ENCODE measurements around the gene RHOB. TPM values are rescaled to one million over a fixed set of nuclear protein-coding genes. Genes with fewer than 3 reads are reported as not detected.
A peak's percentile ranks its signal among the peaks of the same experiment; 100 is the strongest.

Gene RHOB
- total RNA-seq, 2 experiments from 2014 or later = 25.9 to 26.6 TPM

DNA sequence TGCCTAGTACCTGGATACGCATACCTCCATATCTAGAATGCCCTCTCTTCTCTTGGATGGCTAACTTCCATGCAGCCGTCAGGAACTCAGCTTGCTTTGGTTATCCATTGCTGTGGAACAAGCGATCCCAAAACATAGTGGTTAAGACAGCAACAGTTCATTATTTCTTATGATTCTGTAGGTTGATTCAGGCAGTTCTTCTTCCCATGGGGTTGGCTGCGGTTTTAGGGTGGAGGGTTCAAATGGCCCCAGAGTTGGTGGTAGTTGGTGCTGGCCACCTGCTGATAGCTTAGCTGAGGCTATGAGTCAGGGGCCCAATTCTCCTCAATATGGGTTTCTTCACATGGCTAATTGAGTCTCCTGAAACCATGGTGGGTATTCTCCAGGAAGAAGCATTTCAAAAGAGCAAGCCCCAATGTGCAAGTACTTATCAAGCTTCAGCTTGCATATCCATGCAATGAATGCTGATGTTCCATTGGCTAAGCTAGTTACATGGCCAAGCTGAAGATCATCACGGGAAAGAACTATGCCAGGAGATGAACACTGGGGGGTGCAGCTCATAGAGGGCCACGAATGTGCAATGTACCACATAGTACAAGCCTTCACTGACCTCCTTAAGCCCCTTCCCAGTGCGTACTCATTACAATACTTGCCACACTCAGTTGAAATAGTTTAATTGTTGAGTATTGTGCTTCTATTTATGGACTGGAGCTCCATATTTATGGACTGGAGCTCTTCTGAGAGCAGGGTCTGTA is 10.0 kb upstream of the RHOB start:
- H3K27me3 Mint-ChIP-seq = peaks cover 27% of the 10 kb centered on the region
- no peak overlapping the region for H3K27ac ChIP-seq (ENCODE audit: low read depth in 1 of 2, low read length in 2 of 2)
- DNase-seq (no peak), ATAC-seq (ENCODE audit: poor library complexity) (no peak)
- TF ChIP-seq, protein P1, sequence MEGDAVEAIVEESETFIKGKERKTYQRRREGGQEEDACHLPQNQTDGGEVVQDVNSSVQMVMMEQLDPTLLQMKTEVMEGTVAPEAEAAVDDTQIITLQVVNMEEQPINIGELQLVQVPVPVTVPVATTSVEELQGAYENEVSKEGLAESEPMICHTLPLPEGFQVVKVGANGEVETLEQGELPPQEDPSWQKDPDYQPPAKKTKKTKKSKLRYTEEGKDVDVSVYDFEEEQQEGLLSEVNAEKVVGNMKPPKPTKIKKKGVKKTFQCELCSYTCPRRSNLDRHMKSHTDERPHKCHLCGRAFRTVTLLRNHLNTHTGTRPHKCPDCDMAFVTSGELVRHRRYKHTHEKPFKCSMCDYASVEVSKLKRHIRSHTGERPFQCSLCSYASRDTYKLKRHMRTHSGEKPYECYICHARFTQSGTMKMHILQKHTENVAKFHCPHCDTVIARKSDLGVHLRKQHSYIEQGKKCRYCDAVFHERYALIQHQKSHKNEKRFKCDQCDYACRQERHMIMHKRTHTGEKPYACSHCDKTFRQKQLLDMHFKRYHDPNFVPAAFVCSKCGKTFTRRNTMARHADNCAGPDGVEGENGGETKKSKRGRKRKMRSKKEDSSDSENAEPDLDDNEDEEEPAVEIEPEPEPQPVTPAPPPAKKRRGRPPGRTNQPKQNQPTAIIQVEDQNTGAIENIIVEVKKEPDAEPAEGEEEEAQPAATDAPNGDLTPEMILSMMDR (IDR thresholded peaks at IDR 0.05) = no peak
- H3K4me3 ChIP-seq (ENCODE audit: low read length) = no peak overlapping the region
- H3K27ac Mint-ChIP-seq = no peak overlapping the region
- intact Hi-C loops (cut with DNase I, micrococcal nuclease) = no loop called here
- H3K9me3 Mint-ChIP-seq = no peaks in the 10 kb centered on the region
- no peak overlapping the region for H3K4me3 Mint-ChIP-seq
- H3K27me3 ChIP-seq (ENCODE audit: control insufficient read depth in 1 of 2, insufficient read depth in 2 of 2, low read length in 2 of 2) = peaks cover 0 to 3% of the 10 kb centered on the region in 2 experiments
- no peaks in the 10 kb centered on the region for H3K4me1 ChIP-seq (ENCODE audit: insufficient read depth, low read length)
- no peaks in the 10 kb centered on the region for H3K4me1 Mint-ChIP-seq (ENCODE audit: low read depth)
- no peaks in the 10 kb centered on the region for H3K36me3 Mint-ChIP-seq (ENCODE audit: low read depth)
- CTCF ChIA-PET = no interaction called here
- no peaks in the 10 kb centered on the region for H3K36me3 ChIP-seq (ENCODE audit: insufficient read depth, low read length)
- no peaks in the 10 kb centered on the region for H3K9me3 ChIP-seq (ENCODE audit: control insufficient read depth in 1 of 2, insufficient read depth in 1 of 2, low read length in 2 of 2)
- POLR2A ChIA-PET = no interaction called here

DNA sequence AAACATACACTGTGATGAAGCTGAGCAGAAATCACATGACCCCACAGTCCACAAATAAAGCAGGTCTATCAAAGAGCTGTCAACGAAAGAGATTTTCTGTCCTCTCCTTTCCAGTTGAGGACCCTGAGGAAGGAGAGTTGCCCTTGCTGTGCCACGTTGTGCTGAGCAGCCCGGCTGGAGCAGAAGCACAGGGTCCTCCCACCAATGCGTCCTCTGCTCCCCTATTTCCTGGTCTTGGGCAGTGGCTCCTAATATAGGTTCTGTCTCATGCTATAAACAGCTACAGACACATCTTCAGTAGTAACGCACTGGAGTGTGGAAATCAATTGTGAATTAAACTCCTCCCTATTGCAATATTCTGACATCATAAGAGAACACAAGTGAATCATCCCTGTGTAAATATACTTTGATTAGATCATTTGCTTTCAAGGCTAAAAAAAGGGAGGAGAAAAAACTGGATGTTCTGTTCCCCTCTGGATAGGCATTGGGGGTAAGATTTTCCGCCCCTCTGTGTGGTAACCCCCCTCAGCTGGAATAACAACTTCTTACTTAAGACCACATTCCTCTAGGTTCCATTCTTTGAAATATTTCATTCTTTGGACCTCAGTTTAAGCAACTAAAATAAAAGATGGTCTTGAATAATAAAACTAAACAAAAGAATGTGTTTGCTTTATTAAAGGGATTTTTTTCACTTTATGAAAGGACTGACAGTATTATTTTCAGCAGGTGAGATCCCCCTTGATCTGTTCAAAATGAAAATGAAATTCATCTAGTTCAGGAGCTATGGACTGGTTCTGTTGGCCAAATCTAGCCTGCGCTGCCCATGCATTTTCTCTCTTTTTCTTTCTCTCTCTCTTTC is 8.3 kb upstream of the RHOB start:
- no peaks in the 10 kb centered on the region for H3K4me1 Mint-ChIP-seq (ENCODE audit: low read depth)
- Histone ChIP-seq H3K36me3 (ENCODE audit: insufficient read depth, low read length) (no peaks in the 10 kb centered on the region), H3K27me3 (ENCODE audit: control insufficient read depth in 1 of 2, insufficient read depth in 2 of 2, low read length in 2 of 2) (peaks cover 0 to 3% of the 10 kb centered on the region in 2 experiments), H3K4me1 (ENCODE audit: insufficient read depth, low read length) (no peaks in the 10 kb centered on the region), H3K27ac (ENCODE audit: low read depth in 1 of 2, low read length in 2 of 2) (no peak overlapping the region), H3K4me3 (ENCODE audit: low read length) (no peak overlapping the region), H3K9me3 (ENCODE audit: control insufficient read depth in 1 of 2, insufficient read depth in 1 of 2, low read length in 2 of 2) (no peaks in the 10 kb centered on the region)
- no peak overlapping the region for H3K4me3 Mint-ChIP-seq
- no peaks in the 10 kb centered on the region for H3K36me3 Mint-ChIP-seq (ENCODE audit: low read depth)
- no peaks in the 10 kb centered on the region for H3K9me3 Mint-ChIP-seq
- intact Hi-C loops (cut with DNase I, micrococcal nuclease) = no loop called here
- DNase-seq (peak in 2 of 14 experiments; percentile 29 to 39), ATAC-seq (ENCODE audit: poor library complexity) (no peak)
- peaks cover 31% of the 10 kb centered on the region for H3K27me3 Mint-ChIP-seq
- TF ChIP-seq, protein P1 (IDR thresholded peaks at IDR 0.05) = no peak
- ChIA-PET CTCF (no interaction called here), POLR2A (no interaction called here)
- H3K27ac Mint-ChIP-seq = no peak overlapping the region

DNA sequence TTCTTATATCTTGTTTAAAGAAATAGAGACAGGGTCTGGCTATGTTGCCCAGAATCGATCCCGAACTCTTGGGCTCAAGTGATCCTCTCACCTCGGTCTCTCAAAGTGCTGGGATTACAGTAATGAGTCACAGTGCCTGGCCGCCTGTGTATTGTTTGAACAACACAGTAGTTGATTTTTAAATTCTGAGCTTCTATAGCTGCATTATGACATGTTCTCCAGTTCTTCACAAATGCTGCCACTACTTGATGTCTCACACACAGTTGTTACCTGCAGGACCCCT is 7.7 kb upstream of the RHOB start:
- Mint-ChIP-seq H3K27me3 (peaks cover 36% of the 10 kb centered on the region), H3K4me1 (ENCODE audit: low read depth) (no peaks in the 10 kb centered on the region), H3K36me3 (ENCODE audit: low read depth) (no peaks in the 10 kb centered on the region), H3K27ac (no peak overlapping the region), H3K4me3 (no peak overlapping the region), H3K9me3 (no peaks in the 10 kb centered on the region)
- ATAC-seq (ENCODE audit: poor library complexity) (no peak), DNase-seq (no peak)
- H3K36me3 ChIP-seq (ENCODE audit: insufficient read depth, low read length) = no peaks in the 10 kb centered on the region
- intact Hi-C loops (cut with DNase I, micrococcal nuclease) = no loop called here
- no peak overlapping the region for H3K27ac ChIP-seq (ENCODE audit: low read depth in 1 of 2, low read length in 2 of 2)
- POLR2A ChIA-PET = no interaction called here
- CTCF ChIA-PET = interaction anchor here (0.8 kb wide), 1 partner anchor 203 kb away, joined by 3 read pairs; no protein-coding TSS in a partner anchor
- TF ChIP-seq, protein P1 (IDR thresholded peaks at IDR 0.05) = no peak
- H3K27me3 ChIP-seq (ENCODE audit: control insufficient read depth in 1 of 2, insufficient read depth in 2 of 2, low read length in 2 of 2) = peaks cover 0 to 3% of the 10 kb centered on the region in 2 experiments
- H3K9me3 ChIP-seq (ENCODE audit: control insufficient read depth in 1 of 2, insufficient read depth in 1 of 2, low read length in 2 of 2) = no peaks in the 10 kb centered on the region
- no peaks in the 10 kb centered on the region for H3K4me1 ChIP-seq (ENCODE audit: insufficient read depth, low read length)
- H3K4me3 ChIP-seq (ENCODE audit: low read length) = no peak overlapping the region
